Left ventricle myocardium inferior (tissue), 1 donor: ENCODE measurements around the gene BSPRY. TPM values are rescaled to one million over a fixed set of nuclear protein-coding genes. Genes with fewer than 3 reads are reported as not detected.

Source experiments
- DNase-seq: peaks from one replicate; pipeline ENCODE4 v3.0.0-alpha.2; 2020
- H3K27ac ChIP-seq: fragments of 200-600 bp; replicated peaks from 2 replicates; pipeline ENCODE4 v1.8.0; 2021
- H3K27me3 ChIP-seq: fragments of 200-600 bp; 2 replicates; pipeline ENCODE4 v1.8.0; 2021; ENCODE audit warnings: low read depth
- H3K36me3 ChIP-seq: fragments of 200-600 bp; 2 replicates; pipeline ENCODE4 v1.8.0; 2021
- H3K4me1 ChIP-seq: fragments of 200-600 bp; 2 replicates; pipeline ENCODE4 v1.8.0; 2021
- H3K4me3 ChIP-seq: fragments of 200-600 bp; 2 replicates; pipeline ENCODE4 v1.8.0; 2021; ENCODE audit warnings: mild to moderate bottlenecking, moderate library complexity
- H3K9me3 ChIP-seq: fragments of 200-600 bp; replicated peaks from 2 replicates; pipeline ENCODE4 v1.8.0; 2021
- intact Hi-C: fragments of 100-400 bp; cut with micrococcal nuclease; formaldehyde crosslinking; loops from one replicate; pipeline ENCODE4 v1.11.0; 2022
- total RNA-seq: library from RNA; stranded (reverse); fragmentation: NEBNext Ultra II Directional; extraction: Animal tissue kit (Norgen Biotek cat#: 25700); gene quantifications from one replicate; pipeline ENCODE4 v1.2.1, GENCODE V29; 2021
- TF ChIP-seq, protein P1 (sequence below): fragments of 200-600 bp; IDR thresholded peaks from 2 replicates; pipeline ENCODE4 v1.8.0; 2021; ENCODE audit warnings: antibody characterized with exemption, mild to moderate bottlenecking, borderline replicate concordance
- donor health status: DM: no; HTN: yes; CAD: no; lungs with severe emphysema.

The BSPRY gene
- total RNA-seq, 1 donor from 2014 or later = 0.25 TPM

DNA sequence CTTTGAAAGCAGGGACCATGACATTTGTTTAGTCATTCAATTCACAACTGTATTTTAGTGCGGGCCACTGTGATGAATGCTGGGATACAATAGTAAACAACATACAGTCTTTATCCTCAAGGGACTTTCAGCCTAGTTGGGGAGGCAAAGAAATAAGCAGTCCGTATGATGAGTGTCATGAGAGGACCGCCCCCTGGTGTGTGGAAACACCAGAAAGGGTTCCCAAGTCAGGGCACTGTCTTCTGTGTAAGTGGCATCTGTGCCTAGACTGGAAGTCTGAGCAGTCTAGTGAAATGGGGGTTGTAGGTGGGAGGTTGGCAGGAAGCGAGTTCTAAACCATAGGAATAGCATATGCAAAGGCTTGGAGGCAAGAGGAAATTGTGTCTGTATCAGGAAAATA, 68.0 kb downstream of the BSPRY start:
- TF ChIP-seq, protein P1, sequence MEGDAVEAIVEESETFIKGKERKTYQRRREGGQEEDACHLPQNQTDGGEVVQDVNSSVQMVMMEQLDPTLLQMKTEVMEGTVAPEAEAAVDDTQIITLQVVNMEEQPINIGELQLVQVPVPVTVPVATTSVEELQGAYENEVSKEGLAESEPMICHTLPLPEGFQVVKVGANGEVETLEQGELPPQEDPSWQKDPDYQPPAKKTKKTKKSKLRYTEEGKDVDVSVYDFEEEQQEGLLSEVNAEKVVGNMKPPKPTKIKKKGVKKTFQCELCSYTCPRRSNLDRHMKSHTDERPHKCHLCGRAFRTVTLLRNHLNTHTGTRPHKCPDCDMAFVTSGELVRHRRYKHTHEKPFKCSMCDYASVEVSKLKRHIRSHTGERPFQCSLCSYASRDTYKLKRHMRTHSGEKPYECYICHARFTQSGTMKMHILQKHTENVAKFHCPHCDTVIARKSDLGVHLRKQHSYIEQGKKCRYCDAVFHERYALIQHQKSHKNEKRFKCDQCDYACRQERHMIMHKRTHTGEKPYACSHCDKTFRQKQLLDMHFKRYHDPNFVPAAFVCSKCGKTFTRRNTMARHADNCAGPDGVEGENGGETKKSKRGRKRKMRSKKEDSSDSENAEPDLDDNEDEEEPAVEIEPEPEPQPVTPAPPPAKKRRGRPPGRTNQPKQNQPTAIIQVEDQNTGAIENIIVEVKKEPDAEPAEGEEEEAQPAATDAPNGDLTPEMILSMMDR = no peak
- DNase-seq = no peak
- no peaks in the 10 kb centered on the region for H3K36me3 ChIP-seq
- no peak overlapping the region for H3K27ac ChIP-seq
- H3K9me3 ChIP-seq = no peaks in the 10 kb centered on the region
- H3K27me3 ChIP-seq = no peaks in the 10 kb centered on the region
- H3K4me3 ChIP-seq = no peak overlapping the region
- H3K4me1 ChIP-seq = no peaks in the 10 kb centered on the region
- intact Hi-C loops = no loop called here

Other genes starting within 250 kb of the BSPRY start
- 10.7 TPM for gene SLC31A2, start 198.5 kb upstream of the BSPRY start, total RNA-seq
- gene FKBP15, start 128.3 kb upstream of the BSPRY start, total RNA-seq = 19.0 TPM
- gene SLC31A1, start 128.0 kb upstream of the BSPRY start, total RNA-seq = 12.6 TPM
- gene CDC26, start 74.0 kb upstream of the BSPRY start, total RNA-seq = 37.0 TPM
- 11.2 TPM for gene PRPF4, start 73.9 kb upstream of the BSPRY start, total RNA-seq
- not detected for gene RNF183, start 46.2 kb upstream of the BSPRY start, total RNA-seq
- gene WDR31, start 9.3 kb upstream of the BSPRY start, total RNA-seq = 12.4 TPM
- 8.9 TPM for gene HDHD3, start 27.4 kb downstream of the BSPRY start, total RNA-seq
- gene ALAD, start 51.7 kb downstream of the BSPRY start, total RNA-seq = 75.6 TPM
- 22.5 TPM for gene POLE3, start 61.1 kb downstream of the BSPRY start, total RNA-seq
- gene C9orf43, start 61.2 kb downstream of the BSPRY start, total RNA-seq = 0.14 TPM
- 187 TPM for gene RGS3, start 114.2 kb downstream of the BSPRY start, total RNA-seq